Measurements from ENCODE around the gene NFIX.

Gene NFIX

GRCh38 chr19:13087295-13087694 is 92.0 kb downstream of the NFIX start:
- Histone ChIP-seq H3K9ac (ENCODE audit: low read depth, low read length) (no peak overlapping the region), H3K9me3 (ENCODE audit: control insufficient read depth, insufficient read depth, low read length) (no peaks in the 10 kb centered on the region), H3K4me1 (ENCODE audit: insufficient read depth, low read length) (peaks cover 22% of the 10 kb centered on the region), H3K36me3 (ENCODE audit: insufficient read depth, low read length) (no peaks in the 10 kb centered on the region)

- Histone ChIP-seq H3K4me1 (ENCODE audit: insufficient read depth, low read length) (peaks cover 17% of the 10 kb centered on the region), H3K9ac (ENCODE audit: low read depth, low read length) (no peak overlapping the region), H3K36me3 (ENCODE audit: insufficient read depth, low read length) (no peaks in the 10 kb centered on the region), H3K9me3 (ENCODE audit: control insufficient read depth, insufficient read depth, low read length) (no peaks in the 10 kb centered on the region)
These were observed 92.7 kb downstream of the NFIX start for GRCh38 chr19:13087795-13088537.

- peaks cover 16% of the 10 kb centered on the region for H3K4me1 ChIP-seq (ENCODE audit: insufficient read depth, low read length)
- H3K9me3 ChIP-seq (ENCODE audit: control insufficient read depth, insufficient read depth, low read length), result no peaks in the 10 kb centered on the region
- no peak overlapping the region for H3K9ac ChIP-seq (ENCODE audit: low read depth, low read length)
- H3K36me3 ChIP-seq (ENCODE audit: insufficient read depth, low read length), result no peaks in the 10 kb centered on the region
These were observed 94.0 kb downstream of the NFIX start for GRCh38 chr19:13089139-13089856.

- Histone ChIP-seq H3K4me1 (ENCODE audit: insufficient read depth, low read length) (peaks cover 16% of the 10 kb centered on the region), H3K9me3 (ENCODE audit: control insufficient read depth, insufficient read depth, low read length) (no peaks in the 10 kb centered on the region), H3K36me3 (ENCODE audit: insufficient read depth, low read length) (no peaks in the 10 kb centered on the region), H3K9ac (ENCODE audit: low read depth, low read length) (no peak overlapping the region)
These were observed 94.7 kb downstream of the NFIX start for GRCh38 chr19:13089857-13090507.

GRCh38 chr19:13090511-13091231 is 95.4 kb downstream of the NFIX start:
- H3K9me3 ChIP-seq (ENCODE audit: control insufficient read depth, insufficient read depth, low read length), result no peaks in the 10 kb centered on the region
- no peaks in the 10 kb centered on the region for H3K36me3 ChIP-seq (ENCODE audit: insufficient read depth, low read length)
- H3K9ac ChIP-seq (ENCODE audit: low read depth, low read length), result no peak overlapping the region
- H3K4me1 ChIP-seq (ENCODE audit: insufficient read depth, low read length), result peaks cover 16% of the 10 kb centered on the region

GRCh38 chr19:13091400-13092157 is 96.3 kb downstream of the NFIX start:
- Histone ChIP-seq H3K9ac (ENCODE audit: low read depth, low read length) (no peak overlapping the region), H3K36me3 (ENCODE audit: insufficient read depth, low read length) (no peaks in the 10 kb centered on the region), H3K9me3 (ENCODE audit: control insufficient read depth, insufficient read depth, low read length) (no peaks in the 10 kb centered on the region), H3K4me1 (ENCODE audit: insufficient read depth, low read length) (peaks cover 16% of the 10 kb centered on the region)

GRCh38 chr19:13092158-13092543 is 96.9 kb downstream of the NFIX start:
- Histone ChIP-seq H3K4me1 (ENCODE audit: insufficient read depth, low read length) (peaks cover 19% of the 10 kb centered on the region), H3K36me3 (ENCODE audit: insufficient read depth, low read length) (no peaks in the 10 kb centered on the region), H3K9ac (ENCODE audit: low read depth, low read length) (no peak overlapping the region), H3K9me3 (ENCODE audit: control insufficient read depth, insufficient read depth, low read length) (no peaks in the 10 kb centered on the region)

GRCh38 chr19:13092606-13093235 is 97.4 kb downstream of the NFIX start:
- H3K36me3 ChIP-seq (ENCODE audit: insufficient read depth, low read length), result no peaks in the 10 kb centered on the region
- H3K9me3 ChIP-seq (ENCODE audit: control insufficient read depth, insufficient read depth, low read length), result no peaks in the 10 kb centered on the region
- H3K4me1 ChIP-seq (ENCODE audit: insufficient read depth, low read length), result peaks cover 20% of the 10 kb centered on the region
- H3K9ac ChIP-seq (ENCODE audit: low read depth, low read length), result no peak overlapping the region

- no peak overlapping the region for H3K9ac ChIP-seq (ENCODE audit: low read depth, low read length)
- H3K9me3 ChIP-seq (ENCODE audit: control insufficient read depth, insufficient read depth, low read length), result no peaks in the 10 kb centered on the region
- H3K4me1 ChIP-seq (ENCODE audit: insufficient read depth, low read length), result peaks cover 20% of the 10 kb centered on the region
- no peaks in the 10 kb centered on the region for H3K36me3 ChIP-seq (ENCODE audit: insufficient read depth, low read length)
These were observed 98.3 kb downstream of the NFIX start for GRCh38 chr19:13093407-13094105.

- H3K9ac ChIP-seq (ENCODE audit: low read depth, low read length), result no peak overlapping the region
These were observed 98.8 kb downstream of the NFIX start for GRCh38 chr19:13094106-13094504.

GRCh38 chr19:13094771-13095392 is 99.6 kb downstream of the NFIX start:
- no peaks in the 10 kb centered on the region for H3K36me3 ChIP-seq (ENCODE audit: insufficient read depth, low read length)
- peak overlapping the region; percentile 66; the same call in 1 of the 2 replicates for H3K9ac ChIP-seq (ENCODE audit: low read depth, low read length)
- no peaks in the 10 kb centered on the region for H3K9me3 ChIP-seq (ENCODE audit: control insufficient read depth, insufficient read depth, low read length)
- H3K4me1 ChIP-seq (ENCODE audit: insufficient read depth, low read length), result peaks cover 20% of the 10 kb centered on the region

More at GRCh38 chr19:13094106-13094504, 98.8 kb downstream of the NFIX start:
- H3K9me3 ChIP-seq (ENCODE audit: control insufficient read depth, insufficient read depth, low read length), result no peaks in the 10 kb centered on the region
- peaks cover 20% of the 10 kb centered on the region for H3K4me1 ChIP-seq (ENCODE audit: insufficient read depth, low read length)
- no peaks in the 10 kb centered on the region for H3K36me3 ChIP-seq (ENCODE audit: insufficient read depth, low read length)

GRCh38 chr19:13095393-13095784 is 100.1 kb downstream of the NFIX start:
- peaks cover 20% of the 10 kb centered on the region for H3K4me1 ChIP-seq (ENCODE audit: insufficient read depth, low read length)
- H3K36me3 ChIP-seq (ENCODE audit: insufficient read depth, low read length), result no peaks in the 10 kb centered on the region
- H3K9ac ChIP-seq (ENCODE audit: low read depth, low read length), result peak overlapping the region; percentile 66; the same call in 1 of the 2 replicates
- H3K9me3 ChIP-seq (ENCODE audit: control insufficient read depth, insufficient read depth, low read length), result no peaks in the 10 kb centered on the region
